DOHH2 (cell line): ENCODE data around the gene RUNX2.

Experiments used
- H3F3A ChIP-seq: fragments of 200-600 bp; sonication (generic), shearing (Covaris generic); 2 replicates; pipeline ENCODE4 v1.6.0; 2016; ENCODE audit warnings: antibody characterized with exemption, mild to moderate bottlenecking; ENCODE audit not compliant: control insufficient read depth, insufficient read depth
- H3K27ac ChIP-seq: fragments of 200-600 bp; sonication (generic); 2 replicates; pipeline ENCODE4 v1.5.1; 2014; ENCODE audit warnings: low read depth, mild to moderate bottlenecking, low read length, moderate library complexity
- H3K27me3 ChIP-seq: fragments of 200-600 bp; sonication (generic); 2 replicates; pipeline ENCODE4 v1.6.1; 2014; ENCODE audit warnings: mild to moderate bottlenecking, low read length, mixed read lengths; ENCODE audit not compliant: control insufficient read depth
- H3K36me3 ChIP-seq: fragments of 200-600 bp; sonication (generic); 2 replicates; pipeline ENCODE4 v1.6.1; 2014; ENCODE audit warnings: mild to moderate bottlenecking, low read length, moderate library complexity, mixed read lengths; ENCODE audit not compliant: control insufficient read depth
- H3K4me1 ChIP-seq: fragments of 200-600 bp; sonication (generic); 2 replicates; pipeline ENCODE4 v1.6.1; 2014; ENCODE audit warnings: mild to moderate bottlenecking, low read length, mixed read lengths; ENCODE audit not compliant: control insufficient read depth
- H3K4me2 ChIP-seq: fragments of 200-600 bp; sonication (generic); 2 replicates; pipeline ENCODE4 v1.6.0; 2014; ENCODE audit warnings: mild to moderate bottlenecking, low read length, moderate library complexity
- H3K4me3 ChIP-seq: fragments of 200-600 bp; sonication (generic); 2 replicates; pipeline ENCODE4 v1.5.1; 2014; ENCODE audit warnings: mild to moderate bottlenecking, low read length, mixed read lengths
- H3K79me2 ChIP-seq: fragments of 200-600 bp; sonication (generic); 2 replicates; pipeline ENCODE4 v1.6.1; 2014; ENCODE audit warnings: mild to moderate bottlenecking, low read length, mixed read lengths; ENCODE audit not compliant: control insufficient read depth
- H3K9me2 ChIP-seq: fragments of 200-600 bp; sonication (generic); replicated peaks from 2 replicates; pipeline ENCODE4 v1.6.1; 2014; ENCODE audit warnings: mild to moderate bottlenecking, low read length, mixed read lengths; ENCODE audit not compliant: control insufficient read depth
- H3K9me3 ChIP-seq: fragments of 200-600 bp; sonication (generic); 2 replicates; pipeline ENCODE4 v1.6.1; 2014; ENCODE audit warnings: antibody characterized with exemption, low read length, mixed read lengths; ENCODE audit not compliant: control insufficient read depth, insufficient read depth
- H4K20me1 ChIP-seq: fragments of 200-600 bp; sonication (generic); 2 replicates; pipeline ENCODE4 v1.6.0; 2014; ENCODE audit warnings: low read depth, mild to moderate bottlenecking, antibody characterized with exemption, low read length, moderate library complexity; ENCODE audit not compliant: control insufficient read depth, insufficient read depth
- EZH2phosphoT487 ChIP-seq: fragments of 200-600 bp; sonication (generic); IDR thresholded peaks from 2 replicates; pipeline ENCODE4 v1.6.1; 2017; ENCODE audit warnings: borderline replicate concordance, mild to moderate bottlenecking, antibody characterized with exemption, low read length, moderate library complexity, mixed read lengths
- TF ChIP-seq, protein P1 (sequence below): fragments of 200-600 bp; sonication (generic); IDR thresholded peaks from one replicate; pipeline ENCODE4 v1.5.1; 2014; ENCODE audit warnings: antibody characterized with exemption, mild to moderate bottlenecking, low read depth, low read length; ENCODE audit not compliant: poor library complexity, severe bottlenecking

Gene RUNX2

DNA sequence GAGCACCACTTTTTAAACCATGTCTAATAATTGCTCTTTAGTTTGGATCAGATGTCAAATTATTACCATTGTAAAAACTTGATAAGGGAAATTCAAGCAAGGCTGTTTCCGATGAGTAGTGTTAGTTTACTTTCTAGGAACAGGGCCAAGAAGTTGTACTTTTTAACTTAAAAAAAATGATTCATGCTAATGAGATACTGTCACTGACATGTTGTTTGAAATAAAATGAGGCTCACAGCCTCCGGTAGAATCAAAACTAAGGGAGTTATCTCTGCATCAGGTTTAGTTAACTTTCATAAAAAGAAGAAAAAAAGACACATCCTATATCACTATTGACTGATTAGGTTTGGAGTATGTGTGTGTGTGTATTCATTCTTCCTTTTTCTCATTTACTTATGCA lies 104.8 kb downstream of the RUNX2 start:
- TF ChIP-seq, protein P1, sequence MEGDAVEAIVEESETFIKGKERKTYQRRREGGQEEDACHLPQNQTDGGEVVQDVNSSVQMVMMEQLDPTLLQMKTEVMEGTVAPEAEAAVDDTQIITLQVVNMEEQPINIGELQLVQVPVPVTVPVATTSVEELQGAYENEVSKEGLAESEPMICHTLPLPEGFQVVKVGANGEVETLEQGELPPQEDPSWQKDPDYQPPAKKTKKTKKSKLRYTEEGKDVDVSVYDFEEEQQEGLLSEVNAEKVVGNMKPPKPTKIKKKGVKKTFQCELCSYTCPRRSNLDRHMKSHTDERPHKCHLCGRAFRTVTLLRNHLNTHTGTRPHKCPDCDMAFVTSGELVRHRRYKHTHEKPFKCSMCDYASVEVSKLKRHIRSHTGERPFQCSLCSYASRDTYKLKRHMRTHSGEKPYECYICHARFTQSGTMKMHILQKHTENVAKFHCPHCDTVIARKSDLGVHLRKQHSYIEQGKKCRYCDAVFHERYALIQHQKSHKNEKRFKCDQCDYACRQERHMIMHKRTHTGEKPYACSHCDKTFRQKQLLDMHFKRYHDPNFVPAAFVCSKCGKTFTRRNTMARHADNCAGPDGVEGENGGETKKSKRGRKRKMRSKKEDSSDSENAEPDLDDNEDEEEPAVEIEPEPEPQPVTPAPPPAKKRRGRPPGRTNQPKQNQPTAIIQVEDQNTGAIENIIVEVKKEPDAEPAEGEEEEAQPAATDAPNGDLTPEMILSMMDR = no peak
- no peak for TF ChIP-seq EZH2phosphoT487
- no peaks in the 10 kb centered on the region for H3K36me3 ChIP-seq
- H3K9me3 ChIP-seq = no peaks in the 10 kb centered on the region
- H3K27ac ChIP-seq = no peak overlapping the region
- H3K79me2 ChIP-seq = no peaks in the 10 kb centered on the region
- no peaks in the 10 kb centered on the region; the same call in 1 of the 2 replicates for H3K4me1 ChIP-seq
- H4K20me1 ChIP-seq = no peaks in the 10 kb centered on the region
- no peak overlapping the region for H3K4me3 ChIP-seq
- H3K4me2 ChIP-seq = no peak overlapping the region
- peaks cover 2% of the 10 kb centered on the region; the same call in 1 of the 2 replicates for H3F3A ChIP-seq
- peaks cover 29% of the 10 kb centered on the region for H3K27me3 ChIP-seq
- no peaks in the 10 kb centered on the region for H3K9me2 ChIP-seq

DNA sequence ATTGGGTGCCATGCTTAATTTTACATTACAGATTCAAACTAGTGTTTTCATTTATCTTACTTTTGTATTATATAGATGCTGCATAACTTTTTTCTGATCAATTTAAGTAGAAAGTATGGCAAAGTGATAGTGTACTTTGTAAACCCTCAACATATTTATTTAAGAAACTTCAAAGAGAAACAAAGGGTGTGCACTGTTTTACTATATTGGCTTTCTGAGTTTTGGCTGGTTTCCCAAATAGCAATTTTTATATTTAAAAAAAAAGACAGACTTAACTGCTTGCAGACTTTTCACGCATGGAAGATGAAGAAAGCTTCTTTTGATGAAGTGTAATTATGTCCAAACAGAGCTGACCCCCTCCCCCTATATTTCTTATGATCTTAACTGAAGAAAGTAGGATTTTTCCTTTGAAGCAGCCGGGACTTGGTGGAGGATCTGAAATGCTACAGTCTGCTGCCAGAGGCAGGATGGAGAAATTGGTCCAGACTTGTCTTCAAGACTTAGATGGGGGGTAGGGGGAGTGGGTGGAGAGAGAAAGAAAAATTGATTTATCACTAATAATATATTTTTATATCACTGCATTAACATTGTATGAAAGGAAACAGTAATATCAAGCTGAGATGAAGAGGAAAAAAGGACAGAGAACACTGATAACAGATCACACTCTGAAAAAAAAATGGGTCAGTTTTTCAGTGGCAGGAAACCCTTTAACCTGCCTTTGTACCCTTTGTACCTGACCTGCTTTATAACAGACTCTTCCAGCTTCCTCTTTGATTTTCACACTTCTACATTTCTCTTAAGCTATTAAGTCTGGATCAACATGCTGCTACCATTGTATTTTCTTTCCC lies 105.6 kb downstream of the RUNX2 start:
- Histone ChIP-seq H3K4me2 (no peak overlapping the region), H3F3A (no peaks in the 10 kb centered on the region; the same call in 1 of the 2 replicates), H3K9me3 (no peaks in the 10 kb centered on the region), H3K4me3 (no peak overlapping the region), H3K27me3 (peaks cover 27% of the 10 kb centered on the region), H3K4me1 (no peaks in the 10 kb centered on the region), H3K79me2 (no peaks in the 10 kb centered on the region), H3K36me3 (no peaks in the 10 kb centered on the region), H3K9me2 (no peaks in the 10 kb centered on the region), H3K27ac (no peak overlapping the region), H4K20me1 (no peaks in the 10 kb centered on the region)
- TF ChIP-seq, protein P1 = no peak
- no peak for TF ChIP-seq EZH2phosphoT487

DNA sequence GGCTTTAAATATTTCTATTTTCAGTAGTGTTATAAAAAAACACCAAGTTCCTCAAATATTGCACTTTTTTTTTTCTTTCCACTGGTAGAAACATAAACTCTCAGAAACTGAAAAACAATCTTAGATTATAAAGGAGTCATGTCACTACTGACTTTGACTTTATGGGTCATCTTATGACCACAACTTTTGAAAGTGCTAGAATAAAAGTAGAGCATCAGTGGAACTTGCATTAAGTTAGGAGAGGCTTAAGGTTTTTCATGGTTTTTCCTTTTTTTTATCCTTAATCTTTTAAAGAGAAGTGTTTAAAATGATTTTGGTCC lies 106.2 kb downstream of the RUNX2 start:
- H3K36me3 ChIP-seq = no peaks in the 10 kb centered on the region
- H3K79me2 ChIP-seq = no peaks in the 10 kb centered on the region
- H3K4me1 ChIP-seq = no peaks in the 10 kb centered on the region
- no peak overlapping the region for H3K27ac ChIP-seq
- peaks cover 27% of the 10 kb centered on the region for H3K27me3 ChIP-seq
- TF ChIP-seq, protein P1 = no peak
- TF ChIP-seq EZH2phosphoT487 = no peak
- H4K20me1 ChIP-seq = no peaks in the 10 kb centered on the region
- no peaks in the 10 kb centered on the region for H3K9me2 ChIP-seq
- no peaks in the 10 kb centered on the region; the same call in 1 of the 2 replicates for H3F3A ChIP-seq
- no peak overlapping the region for H3K4me3 ChIP-seq
- no peaks in the 10 kb centered on the region for H3K9me3 ChIP-seq
- no peak overlapping the region for H3K4me2 ChIP-seq
